Natural killer cell (primary cell): ENCODE measurements around the gene MAML3. TPM values are rescaled to one million over a fixed set of nuclear protein-coding genes. Genes with fewer than 3 reads are reported as not detected.

Source experiments
- ATAC-seq, 3 donors: fragments of 150-1000 bp in 2 of 3; fragments of 200-7000 bp in 1 of 3; cut with Tn5 transposase; 1 replicate in 1 of 3; 2 replicates in 2 of 3; pipeline ENCODE4 v1.10.0; 2021; ENCODE audit warnings: mild to moderate bottlenecking in 2 of 3, moderate library complexity in 2 of 3
- DNase-seq, 2 donors: peaks; one replicate each; pipeline versions ENCODE4 v3.0.0 to v3.0.0-alpha.2; 2013 to 2021; ENCODE audit warnings: mixed read lengths in 1 of 2
- H3K27ac ChIP-seq: one replicate; pipeline ENCODE4 v1.5.1; 2013; ENCODE audit warnings: mild to moderate bottlenecking, low read length
- H3K27me3 ChIP-seq: one replicate; pipeline ENCODE4 v1.6.1; 2013; ENCODE audit warnings: low read length; ENCODE audit not compliant: control insufficient read depth, insufficient read depth
- H3K36me3 ChIP-seq: one replicate; pipeline ENCODE4 v1.6.1; 2013; ENCODE audit warnings: low read length; ENCODE audit not compliant: control insufficient read depth, insufficient read depth
- H3K4me1 ChIP-seq: one replicate; pipeline ENCODE4 v1.6.1; 2013; ENCODE audit warnings: low read length; ENCODE audit not compliant: control insufficient read depth, insufficient read depth
- H3K4me3 ChIP-seq: one replicate; pipeline ENCODE4 v1.5.1; 2013; ENCODE audit warnings: low read length
- H3K9me3 ChIP-seq: one replicate; pipeline ENCODE4 v1.6.1; 2013; ENCODE audit warnings: low read length; ENCODE audit not compliant: control insufficient read depth, insufficient read depth
- H3K27ac Mint-ChIP-seq, 2 donors: one replicate each; pipeline ENCODE4 v1.8.0; 2022; ENCODE audit warnings: mild to moderate bottlenecking in 2 of 2, mixed read lengths in 2 of 2, moderate library complexity in 1 of 2
- H3K27me3 Mint-ChIP-seq, 2 donors: one replicate each; pipeline ENCODE4 v1.8.0; 2022; ENCODE audit warnings: low read depth in 2 of 2, mixed read lengths in 2 of 2
- H3K36me3 Mint-ChIP-seq: one replicate; pipeline ENCODE4 v1.8.0; 2022; ENCODE audit warnings: mixed read lengths
- H3K4me1 Mint-ChIP-seq, 2 donors: one replicate each; pipeline ENCODE4 v1.8.0; 2022; ENCODE audit warnings: mixed read lengths in 2 of 2
- H3K4me3 Mint-ChIP-seq: one replicate; pipeline ENCODE4 v1.8.0; 2022; ENCODE audit warnings: mild to moderate bottlenecking, moderate library complexity, mixed read lengths
- H3K9me3 Mint-ChIP-seq, 2 donors: one replicate each; pipeline ENCODE4 v1.8.0; 2022; ENCODE audit warnings: mixed read lengths in 2 of 2
- CTCF ChIP-seq: fragments of 200-600 bp; IDR thresholded peaks from one replicate; pipeline ENCODE4 v1.8.0; 2022; ENCODE audit warnings: antibody characterized with exemption
- WGBS: methylation state at CpG from one replicate; pipeline ENCODE4 v1.1.7; 2013; ENCODE audit warnings: missing lambda C conversion rate; ENCODE audit not compliant: insufficient coverage; 5-methylcytosine and 5-hydroxymethylcytosine counted together
- intact Hi-C: fragments of 100-400 bp; cut with micrococcal nuclease; formaldehyde crosslinking; loops from one replicate; pipeline ENCODE4 v1.14.2; 2022
- total RNA-seq, 4 donors: library from RNA; stranded (reverse); fragments of 120-200 nt in 1 of 4; gene quantifications; one replicate each; pipeline versions ENCODE4 v1.2.3 to v1.2.4, GENCODE V29; 2013 to 2022

Gene MAML3
- total RNA-seq, 3 donors from 2014 or later (not counting 1 experiment from before 2014, with no cell fraction given), result 1.7 to 5.6 (median 2.8) TPM

GRCh38 chr4:140137671-140138070 is 16.3 kb downstream of the MAML3 start:
- WGBS, result 84% methylated on average over 3 of the region's 3 CpGs
- ATAC-seq (no peak), DNase-seq (no peak)
- Histone ChIP-seq H3K4me1 (no peaks in the 10 kb centered on the region), H3K4me3 (no peak overlapping the region), H3K27ac (no peak overlapping the region), H3K9me3 (no peaks in the 10 kb centered on the region), H3K36me3 (no peaks in the 10 kb centered on the region), H3K27me3 (no peaks in the 10 kb centered on the region)
- intact Hi-C loops, result no loop called here
- H3K36me3 Mint-ChIP-seq, result no peaks in the 10 kb centered on the region
- H3K27me3 Mint-ChIP-seq, result peaks cover 16 to 18% of the 10 kb centered on the region in 2 donors
- no peak overlapping the region for H3K4me3 Mint-ChIP-seq
- no peaks in the 10 kb centered on the region for H3K4me1 Mint-ChIP-seq
- TF ChIP-seq CTCF, result no peak
- H3K9me3 Mint-ChIP-seq, result no peaks in the 10 kb centered on the region
- H3K27ac Mint-ChIP-seq, result no peak overlapping the region

GRCh38 chr4:140136509-140136908 is 17.5 kb downstream of the MAML3 start:
- WGBS, result 100% methylated on average over 1 of the region's 4 CpGs
- no peak overlapping the region for H3K27ac Mint-ChIP-seq
- no peaks in the 10 kb centered on the region for H3K4me1 Mint-ChIP-seq
- H3K27me3 ChIP-seq, result no peaks in the 10 kb centered on the region
- no peaks in the 10 kb centered on the region for H3K36me3 Mint-ChIP-seq
- no peak for TF ChIP-seq CTCF
- no peak overlapping the region for H3K27ac ChIP-seq
- H3K9me3 ChIP-seq, result no peaks in the 10 kb centered on the region
- ATAC-seq, result no peak
- no peaks in the 10 kb centered on the region for H3K4me1 ChIP-seq
- H3K27me3 Mint-ChIP-seq, result peaks cover 16 to 18% of the 10 kb centered on the region in 2 donors
- no peaks in the 10 kb centered on the region for H3K9me3 Mint-ChIP-seq
- H3K36me3 ChIP-seq, result no peaks in the 10 kb centered on the region
- intact Hi-C loops, result no loop called here
- no peak overlapping the region for H3K4me3 ChIP-seq
- H3K4me3 Mint-ChIP-seq, result no peak overlapping the region
- no peak for DNase-seq

- Histone ChIP-seq H3K27me3 (no peaks in the 10 kb centered on the region), H3K4me1 (no peaks in the 10 kb centered on the region), H3K4me3 (no peak overlapping the region), H3K36me3 (no peaks in the 10 kb centered on the region), H3K27ac (no peak overlapping the region), H3K9me3 (no peaks in the 10 kb centered on the region)
- no peak for TF ChIP-seq CTCF
- H3K27ac Mint-ChIP-seq, result no peak overlapping the region
- no peak overlapping the region for H3K4me3 Mint-ChIP-seq
- H3K27me3 Mint-ChIP-seq, result peaks cover 13 to 18% of the 10 kb centered on the region in 2 donors
- ATAC-seq (no peak), DNase-seq (no peak)
- WGBS, result 81% methylated on average over 8 of the region's 8 CpGs
- H3K36me3 Mint-ChIP-seq, result no peaks in the 10 kb centered on the region
- H3K4me1 Mint-ChIP-seq, result no peaks in the 10 kb centered on the region
- intact Hi-C loops, result no loop called here
- H3K9me3 Mint-ChIP-seq, result no peaks in the 10 kb centered on the region
Measured at GRCh38 chr4:140135529-140136088, 18.4 kb downstream of the MAML3 start.
